ENCODE results near the gene NRCAM.

DNA sequence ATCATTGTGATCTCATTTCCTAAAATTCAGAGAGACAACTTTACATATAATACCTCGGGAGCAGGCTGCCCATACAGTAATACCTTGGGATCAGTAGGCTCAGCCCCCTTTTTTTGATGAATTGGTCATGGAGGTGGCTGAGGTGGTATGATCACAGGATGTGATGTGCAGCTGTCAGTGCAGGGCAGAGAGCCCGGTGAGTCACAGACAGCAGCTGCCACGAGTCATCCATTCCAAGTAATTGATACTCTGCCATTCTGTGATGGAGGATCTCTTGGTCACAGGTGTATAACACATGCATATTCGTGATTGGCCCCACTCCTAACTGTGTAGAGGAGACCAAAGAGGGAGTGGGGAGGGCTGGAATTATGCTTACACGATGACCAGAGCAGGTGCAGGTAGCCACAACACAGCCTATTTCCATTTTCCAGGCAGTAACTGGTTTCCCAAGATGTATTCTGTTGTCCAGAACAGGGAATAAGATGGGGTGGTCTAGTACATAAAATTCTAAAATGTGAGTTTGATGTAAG is 14.1 kb downstream of the NRCAM start:
- TF ChIP-seq, protein P1, sequence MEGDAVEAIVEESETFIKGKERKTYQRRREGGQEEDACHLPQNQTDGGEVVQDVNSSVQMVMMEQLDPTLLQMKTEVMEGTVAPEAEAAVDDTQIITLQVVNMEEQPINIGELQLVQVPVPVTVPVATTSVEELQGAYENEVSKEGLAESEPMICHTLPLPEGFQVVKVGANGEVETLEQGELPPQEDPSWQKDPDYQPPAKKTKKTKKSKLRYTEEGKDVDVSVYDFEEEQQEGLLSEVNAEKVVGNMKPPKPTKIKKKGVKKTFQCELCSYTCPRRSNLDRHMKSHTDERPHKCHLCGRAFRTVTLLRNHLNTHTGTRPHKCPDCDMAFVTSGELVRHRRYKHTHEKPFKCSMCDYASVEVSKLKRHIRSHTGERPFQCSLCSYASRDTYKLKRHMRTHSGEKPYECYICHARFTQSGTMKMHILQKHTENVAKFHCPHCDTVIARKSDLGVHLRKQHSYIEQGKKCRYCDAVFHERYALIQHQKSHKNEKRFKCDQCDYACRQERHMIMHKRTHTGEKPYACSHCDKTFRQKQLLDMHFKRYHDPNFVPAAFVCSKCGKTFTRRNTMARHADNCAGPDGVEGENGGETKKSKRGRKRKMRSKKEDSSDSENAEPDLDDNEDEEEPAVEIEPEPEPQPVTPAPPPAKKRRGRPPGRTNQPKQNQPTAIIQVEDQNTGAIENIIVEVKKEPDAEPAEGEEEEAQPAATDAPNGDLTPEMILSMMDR (IDR thresholded peaks at IDR 0.05; ENCODE audit: insufficient read depth, low read depth, low read length): no peak
- TF ChIP-seq EZH2 (IDR thresholded peaks at IDR 0.05; ENCODE audit: insufficient read depth, low read length): no peak
